Lower leg skin (tissue), 4 donors: Measurements from ENCODE around the gene GNG7. TPM values are rescaled to one million over a fixed set of nuclear protein-coding genes. Genes with fewer than 3 reads are reported as not detected.

Source experiments
- DNase-seq, 2 donors: peaks; one replicate each; pipeline ENCODE4 v3.0.0-alpha.2; 2019; ENCODE audit warnings: low spot score in 2 of 2
- H3K4me3 ChIP-seq: fragments of 200-600 bp; sonication (generic); 2 replicates; pipeline ENCODE4 v1.5.1; 2017; ENCODE audit warnings: mild to moderate bottlenecking, low read depth; ENCODE audit not compliant: poor library complexity, severe bottlenecking
- POLR2A ChIP-seq, 2 donors: fragments of 450-650 bp; IDR thresholded peaks; one replicate each; pipeline ENCODE4 v1.6.1; 2016 to 2017; ENCODE audit warnings: antibody characterized with exemption in 2 of 2, mild to moderate bottlenecking in 1 of 2, moderate library complexity in 1 of 2
- WGBS, 2 donors: methylation state at CpG; one replicate each; pipeline ENCODE4 v1.1.5; 2018; 5-methylcytosine and 5-hydroxymethylcytosine counted together
- intact Hi-C: fragments of 100-400 bp; cut with DNase I; formaldehyde crosslinking; loops from one replicate; pipeline ENCODE4 v1.15.0; 2023; ENCODE audit warnings: low total_unique reads
- total RNA-seq, 4 donors: library from RNA; depleted of rRNA; stranded (reverse); fragments of >200 nt; gene quantifications; one replicate each; pipeline ENCODE4 v1.1.0, GENCODE V29; 2016
- TF ChIP-seq, protein P1 (sequence below), 3 donors: fragments of 450-650 bp; IDR thresholded peaks; one replicate each; pipeline ENCODE4 v1.5.1; 2016; ENCODE audit warnings: antibody characterized with exemption in 3 of 3, mild to moderate bottlenecking in 3 of 3, moderate library complexity in 2 of 3

The GNG7 gene
- total RNA-seq, 4 donors from 2014 or later, result 0.59 to 3.4 (median 2.4) TPM

DNA sequence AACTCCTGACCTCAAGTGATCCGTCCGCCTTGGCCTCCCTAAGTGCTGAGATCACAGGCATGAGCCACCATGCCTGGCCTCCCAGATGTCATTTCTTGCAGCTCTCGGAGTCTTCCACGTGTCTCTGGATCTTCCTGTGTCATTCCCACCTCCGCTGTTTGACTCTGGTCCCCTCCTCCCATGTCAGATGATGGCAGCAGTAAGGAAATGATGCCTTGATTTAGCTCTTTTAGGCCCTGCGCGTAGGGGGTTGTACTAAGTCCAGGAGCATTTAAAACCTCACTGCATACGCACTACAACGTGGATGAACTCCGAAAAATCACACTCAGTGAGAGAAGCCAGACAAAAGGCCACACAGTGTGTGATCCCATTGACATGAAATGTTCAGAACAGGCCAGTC, 113.1 kb downstream of the GNG7 start:
- DNase-seq, result no peak
- 91 to 92% methylated on average over 10 of the region's 10 CpGs for WGBS, 2 donors
- intact Hi-C loops, result no loop called here
- TF ChIP-seq, protein P1, sequence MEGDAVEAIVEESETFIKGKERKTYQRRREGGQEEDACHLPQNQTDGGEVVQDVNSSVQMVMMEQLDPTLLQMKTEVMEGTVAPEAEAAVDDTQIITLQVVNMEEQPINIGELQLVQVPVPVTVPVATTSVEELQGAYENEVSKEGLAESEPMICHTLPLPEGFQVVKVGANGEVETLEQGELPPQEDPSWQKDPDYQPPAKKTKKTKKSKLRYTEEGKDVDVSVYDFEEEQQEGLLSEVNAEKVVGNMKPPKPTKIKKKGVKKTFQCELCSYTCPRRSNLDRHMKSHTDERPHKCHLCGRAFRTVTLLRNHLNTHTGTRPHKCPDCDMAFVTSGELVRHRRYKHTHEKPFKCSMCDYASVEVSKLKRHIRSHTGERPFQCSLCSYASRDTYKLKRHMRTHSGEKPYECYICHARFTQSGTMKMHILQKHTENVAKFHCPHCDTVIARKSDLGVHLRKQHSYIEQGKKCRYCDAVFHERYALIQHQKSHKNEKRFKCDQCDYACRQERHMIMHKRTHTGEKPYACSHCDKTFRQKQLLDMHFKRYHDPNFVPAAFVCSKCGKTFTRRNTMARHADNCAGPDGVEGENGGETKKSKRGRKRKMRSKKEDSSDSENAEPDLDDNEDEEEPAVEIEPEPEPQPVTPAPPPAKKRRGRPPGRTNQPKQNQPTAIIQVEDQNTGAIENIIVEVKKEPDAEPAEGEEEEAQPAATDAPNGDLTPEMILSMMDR (IDR thresholded peaks at IDR 0.05), result no peak
- no peak for TF ChIP-seq POLR2A (IDR thresholded peaks at IDR 0.05)
- no peak overlapping the region for H3K4me3 ChIP-seq

DNA sequence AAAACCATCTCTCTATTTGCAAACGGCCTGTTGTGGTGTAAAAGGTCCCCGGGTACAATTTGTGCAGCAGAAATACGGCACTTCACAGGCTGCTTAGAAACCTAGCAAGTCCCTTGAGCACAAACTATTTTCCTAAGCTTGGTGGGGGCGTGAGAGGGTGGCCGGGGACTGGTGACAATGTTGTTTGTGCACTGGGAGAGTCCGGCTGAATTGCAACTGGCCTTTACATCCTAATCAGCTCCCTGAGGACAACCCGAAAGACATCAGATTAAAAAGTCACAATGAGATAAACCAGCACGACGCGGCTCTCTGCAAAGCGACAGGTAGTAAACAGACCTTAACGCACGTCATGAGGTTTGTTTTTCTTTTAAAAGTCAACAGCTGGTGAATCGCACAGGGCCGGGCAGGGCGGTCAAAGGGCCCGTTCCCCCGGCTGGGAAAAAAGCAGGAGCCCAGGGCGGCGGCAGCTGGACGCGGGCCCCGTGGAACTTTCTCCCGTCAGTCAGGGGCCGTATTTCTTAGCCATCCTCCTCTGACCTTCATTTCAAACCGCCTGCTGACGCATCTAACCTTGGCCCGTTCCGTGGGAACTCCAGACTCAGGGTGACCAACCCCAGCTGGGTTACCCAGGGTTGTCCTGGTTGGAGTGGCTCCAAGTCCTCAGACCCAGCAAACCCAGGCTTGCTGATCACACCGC, 114.3 kb downstream of the GNG7 start:
- DNase-seq, result peak in 1 of 2 donors; percentile 85
- WGBS, 2 donors, result 68 to 87% methylated on average over 30 of the region's 30 CpGs
- intact Hi-C loops, result no loop called here
- no peak overlapping the region for H3K4me3 ChIP-seq
- TF ChIP-seq POLR2A (IDR thresholded peaks at IDR 0.05), result no peak
- TF ChIP-seq, protein P1 (IDR thresholded peaks at IDR 0.05), result peak in 1 of 3 donors; percentile 11

GRCh38 chr19:2587001-2587719, 115.3 kb downstream of the GNG7 start:
- DNase-seq, result peak in 1 of 2 donors; percentile 84
- H3K4me3 ChIP-seq, result no peak overlapping the region
- WGBS, 2 donors, result 78 to 80% methylated on average over 32 of the region's 32 CpGs
- intact Hi-C loops, result no loop called here
- TF ChIP-seq, protein P1 (IDR thresholded peaks at IDR 0.05), result no peak
- no peak for TF ChIP-seq POLR2A (IDR thresholded peaks at IDR 0.05)

GRCh38 chr19:2586196-2586595, 116.3 kb downstream of the GNG7 start:
- WGBS, 2 donors, result 89 to 93% methylated on average over 9 of the region's 9 CpGs
- no peak overlapping the region for H3K4me3 ChIP-seq
- TF ChIP-seq, protein P1 (IDR thresholded peaks at IDR 0.05), result no peak
- TF ChIP-seq POLR2A (IDR thresholded peaks at IDR 0.05), result no peak
- no peak for DNase-seq
- intact Hi-C loops, result no loop called here

DNA sequence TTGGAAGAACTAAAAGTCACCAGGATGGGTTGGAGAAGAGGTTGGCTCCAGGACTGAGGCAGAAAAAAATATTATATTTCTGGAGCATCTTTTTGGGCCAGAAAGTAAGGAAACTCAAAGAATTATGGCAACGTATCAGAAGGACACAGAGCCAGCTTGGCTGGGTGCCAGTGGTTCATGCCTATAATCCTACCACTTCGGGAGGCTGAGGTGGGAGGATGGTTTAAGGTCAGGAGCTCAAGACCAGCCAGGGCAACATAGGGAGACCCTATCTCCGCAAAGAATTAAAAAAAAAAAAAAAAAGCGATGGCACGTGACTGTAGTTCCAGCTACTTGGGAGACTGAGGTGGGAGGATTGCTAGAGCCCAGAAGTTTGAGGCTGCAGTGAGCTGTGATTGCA, 118.5 kb downstream of the GNG7 start:
- H3K4me3 ChIP-seq, result no peak overlapping the region
- 69 to 84% methylated on average over 5 of the region's 5 CpGs for WGBS, 2 donors
- no peak for TF ChIP-seq POLR2A (IDR thresholded peaks at IDR 0.05)
- TF ChIP-seq, protein P1 (IDR thresholded peaks at IDR 0.05), result no peak
- intact Hi-C loops, result no loop called here
- no peak for DNase-seq
